ENCODE data around the gene C1orf232.

Gene C1orf232

DNA sequence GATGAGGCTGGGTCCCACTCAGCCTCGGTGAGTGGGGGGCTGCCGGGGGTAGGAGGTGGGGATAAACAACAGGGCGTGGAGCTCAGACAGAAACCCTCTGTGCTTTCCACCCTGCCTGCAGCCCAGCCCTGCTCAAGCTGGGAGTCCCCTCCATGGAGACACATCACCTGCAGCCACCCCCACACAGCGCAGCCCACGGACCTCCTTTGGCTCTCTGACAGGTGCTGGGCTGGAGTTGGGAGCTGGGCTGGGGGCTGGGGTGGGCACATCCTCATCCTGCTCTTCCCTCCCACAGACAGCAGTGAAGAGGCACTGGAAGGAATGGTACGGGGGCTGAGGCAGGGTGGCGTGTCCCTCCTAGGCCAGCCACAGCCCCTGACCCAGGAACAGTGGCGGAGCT lies 19.7 kb upstream of the C1orf232 start:
- H3K36me3 Mint-ChIP-seq (ENCODE audit: low read depth) = no peaks in the 10 kb centered on the region
- H3K9me3 Mint-ChIP-seq = no peaks in the 10 kb centered on the region
- H3K4me1 Mint-ChIP-seq (ENCODE audit: low read depth) = no peaks in the 10 kb centered on the region
- H3K27me3 Mint-ChIP-seq = no peaks in the 10 kb centered on the region
- H3K4me3 Mint-ChIP-seq = no peak overlapping the region
- DNase-seq = no peak
- no peak overlapping the region for H3K27ac Mint-ChIP-seq

DNA sequence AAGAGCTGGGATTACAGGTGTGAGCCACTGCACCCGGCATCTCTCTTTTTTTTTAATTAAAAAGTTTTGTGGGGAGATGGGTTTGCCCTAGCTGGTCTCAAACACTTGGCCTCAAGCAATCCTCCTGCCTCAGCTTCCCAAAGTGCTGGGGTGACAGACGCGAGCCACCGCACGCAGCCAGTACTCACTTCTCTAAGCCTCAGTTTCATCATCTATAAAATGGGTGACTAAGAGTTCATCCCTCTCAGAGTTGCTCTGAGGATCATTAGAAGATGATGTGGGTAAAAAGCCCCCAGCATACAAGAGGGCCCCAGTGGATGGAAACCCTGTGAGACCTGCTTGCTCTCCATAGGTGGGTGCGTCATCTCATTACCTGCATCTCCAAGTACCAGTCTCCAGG lies 19.1 kb upstream of the C1orf232 start:
- H3K36me3 Mint-ChIP-seq (ENCODE audit: low read depth) = no peaks in the 10 kb centered on the region
- no peaks in the 10 kb centered on the region for H3K4me1 Mint-ChIP-seq (ENCODE audit: low read depth)
- no peaks in the 10 kb centered on the region for H3K27me3 Mint-ChIP-seq
- no peak for DNase-seq
- H3K4me3 Mint-ChIP-seq = no peak overlapping the region
- no peaks in the 10 kb centered on the region for H3K9me3 Mint-ChIP-seq
- no peak overlapping the region for H3K27ac Mint-ChIP-seq

GRCh38 chr1:26184883-26185282 lies 16.1 kb upstream of the C1orf232 start:
- Mint-ChIP-seq H3K27ac (no peak overlapping the region), H3K36me3 (ENCODE audit: low read depth) (no peaks in the 10 kb centered on the region), H3K4me1 (ENCODE audit: low read depth) (peaks cover 5% of the 10 kb centered on the region), H3K27me3 (no peaks in the 10 kb centered on the region), H3K4me3 (no peak overlapping the region), H3K9me3 (no peaks in the 10 kb centered on the region)
- DNase-seq = no peak

- Mint-ChIP-seq H3K4me1 (ENCODE audit: low read depth) (peaks cover 5% of the 10 kb centered on the region), H3K27me3 (no peaks in the 10 kb centered on the region), H3K27ac (no peak overlapping the region), H3K9me3 (no peaks in the 10 kb centered on the region), H3K36me3 (ENCODE audit: low read depth) (no peaks in the 10 kb centered on the region), H3K4me3 (no peak overlapping the region)
- no peak for DNase-seq
Measured at GRCh38 chr1:26184086-26184485, 15.3 kb upstream of the C1orf232 start.

- no peak overlapping the region for H3K27ac Mint-ChIP-seq
- no peaks in the 10 kb centered on the region for H3K36me3 Mint-ChIP-seq (ENCODE audit: low read depth)
Measured at GRCh38 chr1:26182383-26182696, 13.6 kb upstream of the C1orf232 start.

DNA sequence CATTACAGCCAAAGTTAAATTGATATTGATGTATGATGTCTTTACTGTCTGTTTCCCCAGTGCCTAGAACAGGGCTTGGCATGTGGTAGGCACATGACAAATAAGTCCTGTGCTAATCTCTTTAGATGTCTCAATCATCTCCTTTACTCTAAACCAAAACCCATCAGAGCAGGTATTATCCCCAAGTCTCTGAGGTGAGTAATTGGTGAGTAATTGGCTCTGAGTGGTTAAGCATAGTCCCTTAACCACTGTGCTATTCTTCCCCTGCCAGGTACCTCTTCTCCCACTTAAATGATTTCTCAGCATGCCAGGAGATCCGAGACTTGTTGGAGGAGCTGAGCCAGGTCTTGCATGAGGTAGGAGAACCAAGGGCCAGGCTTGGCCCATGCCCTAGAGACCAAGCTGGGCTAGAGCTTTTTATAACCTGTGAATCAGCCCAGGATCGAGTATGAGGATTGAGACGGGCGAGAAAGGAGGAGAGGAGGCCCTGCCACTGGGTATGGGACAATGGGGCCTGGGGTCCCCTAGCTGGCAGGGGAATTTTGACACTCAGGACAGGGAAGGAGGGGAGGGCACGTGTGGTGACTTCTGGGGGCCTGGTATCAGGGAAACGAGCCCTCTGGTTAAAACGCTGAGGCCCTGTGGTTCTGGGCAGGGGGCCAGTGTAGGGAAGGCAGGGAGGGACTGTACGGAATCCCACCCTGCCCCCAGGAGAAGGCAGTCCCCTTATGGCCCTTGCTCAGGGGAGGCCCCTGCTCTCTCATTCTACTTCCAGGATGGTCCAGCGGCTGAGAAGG lies 13.0 kb upstream of the C1orf232 start:
- Mint-ChIP-seq H3K36me3 (ENCODE audit: low read depth) (no peaks in the 10 kb centered on the region), H3K27ac (no peak overlapping the region), H3K27me3 (no peaks in the 10 kb centered on the region), H3K4me3 (no peak overlapping the region), H3K4me1 (ENCODE audit: low read depth) (peaks cover 5% of the 10 kb centered on the region), H3K9me3 (no peaks in the 10 kb centered on the region)
- no peak for DNase-seq

More at GRCh38 chr1:26182383-26182696, 13.6 kb upstream of the C1orf232 start:
- peaks cover 5% of the 10 kb centered on the region for H3K4me1 Mint-ChIP-seq (ENCODE audit: low read depth)
- no peak overlapping the region for H3K4me3 Mint-ChIP-seq
- DNase-seq = no peak
- no peaks in the 10 kb centered on the region for H3K9me3 Mint-ChIP-seq
- no peaks in the 10 kb centered on the region for H3K27me3 Mint-ChIP-seq

- no peaks in the 10 kb centered on the region for H3K36me3 Mint-ChIP-seq (ENCODE audit: low read depth)
- DNase-seq = no peak
- H3K4me1 Mint-ChIP-seq (ENCODE audit: low read depth) = peaks cover 5% of the 10 kb centered on the region
- no peak overlapping the region for H3K27ac Mint-ChIP-seq
- H3K9me3 Mint-ChIP-seq = no peaks in the 10 kb centered on the region
- no peaks in the 10 kb centered on the region for H3K27me3 Mint-ChIP-seq
- H3K4me3 Mint-ChIP-seq = no peak overlapping the region
Measured at GRCh38 chr1:26180010-26180506, 11.3 kb upstream of the C1orf232 start.

DNA sequence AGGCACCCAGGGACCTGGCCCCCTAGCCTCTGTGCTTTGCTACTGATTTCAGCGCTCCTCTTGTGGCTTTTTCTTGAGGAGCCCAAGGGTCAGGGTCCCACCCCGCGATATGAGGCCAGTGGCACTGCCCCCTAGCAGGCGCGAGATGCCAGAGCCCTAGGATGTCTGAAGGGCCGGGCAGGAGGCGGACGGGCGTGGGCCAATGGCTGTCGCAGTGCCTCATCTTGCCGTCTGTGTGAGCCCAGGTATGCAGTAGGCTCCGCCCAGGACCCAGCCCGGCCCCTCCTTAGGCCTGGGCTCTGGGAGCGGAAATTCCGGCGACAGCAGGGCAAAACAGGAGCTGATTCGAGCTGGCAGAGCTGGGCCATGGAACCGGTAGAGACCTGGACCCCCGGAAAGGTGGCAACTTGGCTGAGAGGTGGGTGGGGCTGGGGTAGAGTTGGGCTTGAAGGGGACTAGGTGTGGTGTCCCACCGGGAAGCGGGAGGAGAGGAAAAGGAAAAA lies 8.5 kb upstream of the C1orf232 start, which contains the start of gene CNKSR1:
Gene CNKSR1, plus strand, starts transcription at position 310 of the 503 bp plus-strand sequence. Its CDS starts 57 bp downstream, at position 367.
- peaks cover 7% of the 10 kb centered on the region for H3K36me3 Mint-ChIP-seq (ENCODE audit: low read depth)
- DNase-seq = no peak

GRCh38 chr1:26175346-26175745 lies 6.6 kb upstream of the C1orf232 start:
- DNase-seq = no peak
- Mint-ChIP-seq H3K9me3 (no peaks in the 10 kb centered on the region), H3K27ac (no peak overlapping the region), H3K36me3 (ENCODE audit: low read depth) (peaks cover 24% of the 10 kb centered on the region), H3K4me1 (ENCODE audit: low read depth) (peaks cover 11% of the 10 kb centered on the region), H3K4me3 (no peak overlapping the region), H3K27me3 (no peaks in the 10 kb centered on the region)

More for the DNA sequence above, 8.5 kb upstream of the C1orf232 start, which contains the start of gene CNKSR1:
- peaks cover 7% of the 10 kb centered on the region for H3K4me1 Mint-ChIP-seq (ENCODE audit: low read depth)
- H3K27ac Mint-ChIP-seq = no peak within 1 kb of the TSS
- H3K4me3 Mint-ChIP-seq = no peak within 1 kb of the TSS
- H3K27me3 Mint-ChIP-seq = no peaks in the 10 kb centered on the region
- H3K9me3 Mint-ChIP-seq = no peaks in the 10 kb centered on the region

- no peaks in the 10 kb centered on the region for H3K27me3 Mint-ChIP-seq
- H3K9me3 Mint-ChIP-seq = no peaks in the 10 kb centered on the region
- no peak for DNase-seq
- H3K4me3 Mint-ChIP-seq = peak within 1 kb of the TSS; percentile 88
- peaks cover 31% of the 10 kb centered on the region for H3K36me3 Mint-ChIP-seq (ENCODE audit: low read depth)
- peaks cover 12% of the 10 kb centered on the region for H3K4me1 Mint-ChIP-seq (ENCODE audit: low read depth)
- peak within 1 kb of the TSS; percentile 64 for H3K27ac Mint-ChIP-seq
Measured at GRCh38 chr1:26171084-26172072, 2.6 kb upstream of the C1orf232 start, which contains the start of gene ZNF593OS. Gene ZNF593OS (minus strand): TSS chr1:26171832. CDS start chr1:26171661, 171 bp downstream.

- Mint-ChIP-seq H3K4me3 (peak overlapping the region; percentile 88), H3K27ac (peak overlapping the region; percentile 95), H3K9me3 (no peaks in the 10 kb centered on the region), H3K36me3 (ENCODE audit: low read depth) (peaks cover 31% of the 10 kb centered on the region), H3K4me1 (ENCODE audit: low read depth) (peaks cover 15% of the 10 kb centered on the region), H3K27me3 (no peaks in the 10 kb centered on the region)
- no peak for DNase-seq
Measured at GRCh38 chr1:26170472-26170821, 1.7 kb upstream of the C1orf232 start.

GRCh38 chr1:26169669-26170471 lies 1.1 kb upstream of the C1orf232 start, which contains the start of gene ZNF593:
Gene ZNF593 (plus strand): TSS chr1:26169908. CDS start chr1:26169984, 76 bp downstream.
- Mint-ChIP-seq H3K27ac (peak within 1 kb of the TSS; percentile 95), H3K4me3 (peak within 1 kb of the TSS; percentile 88), H3K27me3 (peaks cover 2% of the 10 kb centered on the region), H3K4me1 (ENCODE audit: low read depth) (peaks cover 19% of the 10 kb centered on the region), H3K9me3 (no peaks in the 10 kb centered on the region), H3K36me3 (ENCODE audit: low read depth) (peaks cover 31% of the 10 kb centered on the region)
- DNase-seq = peak; percentile 94

- Mint-ChIP-seq H3K9me3 (no peaks in the 10 kb centered on the region), H3K27me3 (peaks cover 7% of the 10 kb centered on the region), H3K4me3 (peak overlapping the region; percentile 88), H3K4me1 (ENCODE audit: low read depth) (peaks cover 22% of the 10 kb centered on the region), H3K27ac (peak overlapping the region; percentile 52), H3K36me3 (ENCODE audit: low read depth) (peaks cover 31% of the 10 kb centered on the region)
- DNase-seq = no peak
Measured at GRCh38 chr1:26169198-26169554, 413 bp upstream of the C1orf232 start.
